SIG-M5 treated with dmso at 0.1 percent for 504 hours (cell line): ENCODE results near the gene SRC.

Experiments used
- DNase-seq: peaks from one replicate; lab custom pipeline; 2025; ENCODE audit not compliant: unreplicated experiment; lab: John Stamatoyannopoulos, UW

SRC gene

GRCh38 chr20:37315021-37315451 lies 30.9 kb upstream of the SRC start:
- DNase-seq = no peak

- no peak for DNase-seq
Measured at GRCh38 chr20:37315452-37316110, 30.4 kb upstream of the SRC start.

GRCh38 chr20:37316116-37316774 lies 29.7 kb upstream of the SRC start:
- DNase-seq = peak; percentile 88

- no peak for DNase-seq
Measured at GRCh38 chr20:37316775-37317170, 29.2 kb upstream of the SRC start.

- no peak for DNase-seq
Measured at GRCh38 chr20:37317316-37317715, 28.6 kb upstream of the SRC start.

GRCh38 chr20:37317994-37318640 lies 27.8 kb upstream of the SRC start:
- DNase-seq = peak; percentile 6

- DNase-seq = no peak
Measured at GRCh38 chr20:37319151-37319671, 26.7 kb upstream of the SRC start.

GRCh38 chr20:37323985-37324384 lies 22.0 kb upstream of the SRC start:
- no peak for DNase-seq

- no peak for DNase-seq
Measured at GRCh38 chr20:37325206-37325605, 20.7 kb upstream of the SRC start.

- no peak for DNase-seq
Measured at GRCh38 chr20:37326666-37327065, 19.3 kb upstream of the SRC start.

GRCh38 chr20:37327748-37328147 lies 18.2 kb upstream of the SRC start:
- DNase-seq = no peak

GRCh38 chr20:37328149-37328945 lies 17.6 kb upstream of the SRC start:
- DNase-seq = no peak

GRCh38 chr20:37329481-37330165 lies 16.3 kb upstream of the SRC start:
- no peak for DNase-seq

GRCh38 chr20:37330316-37330715 lies 15.6 kb upstream of the SRC start:
- no peak for DNase-seq

- no peak for DNase-seq
Measured at GRCh38 chr20:37331060-37331857, 14.7 kb upstream of the SRC start.

GRCh38 chr20:37333130-37333847 lies 12.7 kb upstream of the SRC start:
- no peak for DNase-seq

- no peak for DNase-seq
Measured at GRCh38 chr20:37333848-37334318, 12.1 kb upstream of the SRC start.

GRCh38 chr20:37334450-37334849 lies 11.5 kb upstream of the SRC start:
- no peak for DNase-seq
